Caco-2 (cell line): ENCODE data around the gene ANKRD53. TPM values are rescaled to one million over a fixed set of nuclear protein-coding genes. Genes with fewer than 3 reads are reported as not detected.

Source experiments
- BruUV-seq: library from RNA; stranded (reverse); fragments of 400-500 nt; replicated peaks from 2 replicates; lab custom pipeline; 2021; lab: Mats Ljungman, UMichigan
- CTCF ChIA-PET: fragments of 300-600 bp; sonication (Branson Sonifier 250); formaldehyde crosslinking; loops from one replicate; lab custom pipeline; 2022; ENCODE audit warnings: antibody characterized with exemption; lab: Charles Lee
- POLR2A ChIA-PET: fragments of 300-600 bp; sonication (Branson Sonifier 250); formaldehyde crosslinking; loops from one replicate; lab custom pipeline; 2022; ENCODE audit warnings: antibody characterized with exemption; lab: Charles Lee
- DNase-seq, 2 experiments: peaks; one replicate each; pipeline versions ENCODE4 v3.0.0 to v3.0.0-alpha.2; 2020 to 2022
- H3K27me3 ChIP-seq: replicated peaks from 2 replicates; pipeline ENCODE4 v1.6.0; 2011; ENCODE audit warnings: low read length; ENCODE audit not compliant: control insufficient read depth, insufficient read depth
- H3K36me3 ChIP-seq: 2 replicates; pipeline ENCODE4 v1.5.1; 2011; ENCODE audit warnings: low read length; ENCODE audit not compliant: control insufficient read depth, insufficient read depth
- H3K4me1 ChIP-seq: fragments of 250-450 bp; sonication (Bioruptor Pico); 2 replicates; pipeline ENCODE4 v1.5.1; 2020; ENCODE audit warnings: mild to moderate bottlenecking
- H3K4me3 ChIP-seq: 2 replicates; pipeline ENCODE4 v1.5.1; 2011; ENCODE audit warnings: low read depth, mild to moderate bottlenecking, control low read depth, low read length
- H3K9me3 ChIP-seq: fragments of 250-450 bp; sonication (Bioruptor Pico); 2 replicates; pipeline ENCODE4 v1.5.1; 2020; ENCODE audit warnings: mild to moderate bottlenecking, moderate library complexity
- H3K27ac Mint-ChIP-seq: one replicate; pipeline ENCODE4 v1.8.0; 2022; ENCODE audit warnings: mixed read lengths; ENCODE audit not compliant: unreplicated experiment
- H3K27me3 Mint-ChIP-seq: one replicate; pipeline ENCODE4 v1.8.0; 2022; ENCODE audit warnings: mixed read lengths; ENCODE audit not compliant: insufficient read depth, unreplicated experiment
- H3K36me3 Mint-ChIP-seq: one replicate; pipeline ENCODE4 v1.8.0; 2022; ENCODE audit warnings: mild to moderate bottlenecking, mixed read lengths; ENCODE audit not compliant: insufficient read depth, unreplicated experiment
- H3K4me1 Mint-ChIP-seq: one replicate; pipeline ENCODE4 v1.8.0; 2022; ENCODE audit warnings: low read depth, mixed read lengths; ENCODE audit not compliant: unreplicated experiment
- H3K4me3 Mint-ChIP-seq: one replicate; pipeline ENCODE4 v1.8.0; 2022; ENCODE audit warnings: mild to moderate bottlenecking, moderate library complexity, mixed read lengths; ENCODE audit not compliant: unreplicated experiment
- H3K9me3 Mint-ChIP-seq: one replicate; pipeline ENCODE4 v1.8.0; 2022; ENCODE audit warnings: mixed read lengths; ENCODE audit not compliant: unreplicated experiment
- intact Hi-C: fragments of 100-400 bp; cut with micrococcal nuclease; formaldehyde crosslinking; loops from one replicate; pipeline ENCODE4 v1.10.0; 2022; ENCODE audit not compliant: unreplicated experiment
- total RNA-seq: library from RNA; stranded (reverse); gene quantifications from 2 replicates; pipeline ENCODE4 v1.2.3, GENCODE V29; 2022
- TF ChIP-seq, protein P1 (sequence below), 2 experiments: fragments of 200-600 bp in 1 of 2; IDR thresholded peaks; 1 replicate in 1 of 2; 2 replicates in 1 of 2; pipeline versions ENCODE4 v1.5.1 to v1.8.0; 2011 to 2022; ENCODE audit warnings: antibody characterized with exemption in 1 of 2, control low read depth in 1 of 2, inconsistent platforms in 1 of 2, low read depth in 1 of 2, low read length in 1 of 2, mild to moderate bottlenecking in 1 of 2, moderate library complexity in 1 of 2; ENCODE audit not compliant: insufficient read depth in 1 of 2, severe bottlenecking in 1 of 2, unreplicated experiment in 1 of 2

Gene ANKRD53
- total RNA-seq, 1 experiment from 2014 or later: 0.16 TPM

- CTCF ChIA-PET: no interaction called here
- DNase-seq: peak in 1 of 2 experiments; percentile 30
- intact Hi-C loops: no loop called here
- no peaks in the 10 kb centered on the region for H3K9me3 ChIP-seq
- no peak overlapping the region for H3K4me3 ChIP-seq
- no peaks in the 10 kb centered on the region for H3K4me1 Mint-ChIP-seq
- peaks cover 9% of the 10 kb centered on the region for H3K4me1 ChIP-seq
- TF ChIP-seq, protein P1, sequence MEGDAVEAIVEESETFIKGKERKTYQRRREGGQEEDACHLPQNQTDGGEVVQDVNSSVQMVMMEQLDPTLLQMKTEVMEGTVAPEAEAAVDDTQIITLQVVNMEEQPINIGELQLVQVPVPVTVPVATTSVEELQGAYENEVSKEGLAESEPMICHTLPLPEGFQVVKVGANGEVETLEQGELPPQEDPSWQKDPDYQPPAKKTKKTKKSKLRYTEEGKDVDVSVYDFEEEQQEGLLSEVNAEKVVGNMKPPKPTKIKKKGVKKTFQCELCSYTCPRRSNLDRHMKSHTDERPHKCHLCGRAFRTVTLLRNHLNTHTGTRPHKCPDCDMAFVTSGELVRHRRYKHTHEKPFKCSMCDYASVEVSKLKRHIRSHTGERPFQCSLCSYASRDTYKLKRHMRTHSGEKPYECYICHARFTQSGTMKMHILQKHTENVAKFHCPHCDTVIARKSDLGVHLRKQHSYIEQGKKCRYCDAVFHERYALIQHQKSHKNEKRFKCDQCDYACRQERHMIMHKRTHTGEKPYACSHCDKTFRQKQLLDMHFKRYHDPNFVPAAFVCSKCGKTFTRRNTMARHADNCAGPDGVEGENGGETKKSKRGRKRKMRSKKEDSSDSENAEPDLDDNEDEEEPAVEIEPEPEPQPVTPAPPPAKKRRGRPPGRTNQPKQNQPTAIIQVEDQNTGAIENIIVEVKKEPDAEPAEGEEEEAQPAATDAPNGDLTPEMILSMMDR (IDR thresholded peaks at IDR 0.05; ENCODE audit: insufficient read depth in 1 of 2, low read depth in 1 of 2, low read length in 1 of 2, severe bottlenecking in 1 of 2, unreplicated experiment in 1 of 2): no peak
- H3K36me3 Mint-ChIP-seq: peaks cover 21% of the 10 kb centered on the region
- H3K9me3 Mint-ChIP-seq: no peaks in the 10 kb centered on the region
- POLR2A ChIA-PET: no interaction called here
- H3K27ac Mint-ChIP-seq: no peak overlapping the region
- H3K36me3 ChIP-seq: peaks cover 1% of the 10 kb centered on the region; the same call in 1 of the 2 replicates
- no peaks in the 10 kb centered on the region for H3K27me3 Mint-ChIP-seq
- H3K27me3 ChIP-seq: no peaks in the 10 kb centered on the region
- H3K4me3 Mint-ChIP-seq: no peak overlapping the region
- no TSS peak for BruUV-seq
Observed at GRCh38 chr2:70988726-70989648, 10.6 kb downstream of the ANKRD53 start.

DNA sequence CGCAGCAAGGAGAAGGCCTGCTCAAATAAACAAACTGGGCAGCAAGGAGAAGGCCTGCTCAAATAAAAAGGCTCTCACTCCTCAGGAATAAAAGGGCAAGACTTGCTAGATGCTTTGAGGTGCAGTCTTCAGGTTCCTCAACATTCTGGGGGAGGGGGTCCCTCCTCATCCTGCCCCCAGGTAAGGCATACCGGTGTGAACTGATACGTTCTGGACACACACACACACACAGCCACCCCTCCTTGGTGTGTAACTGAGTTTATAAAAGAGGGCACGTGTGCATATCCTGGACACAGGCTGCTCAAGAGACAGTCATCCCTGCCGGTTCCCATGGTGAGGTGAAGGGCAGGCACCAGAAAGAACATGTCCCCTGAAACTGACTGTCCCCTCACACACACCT lies 11.8 kb downstream of the ANKRD53 start:
- H3K9me3 Mint-ChIP-seq: no peaks in the 10 kb centered on the region
- H3K4me1 Mint-ChIP-seq: no peaks in the 10 kb centered on the region
- no peak overlapping the region for H3K4me3 Mint-ChIP-seq
- POLR2A ChIA-PET: no interaction called here
- Histone ChIP-seq H3K4me1 (peaks cover 9% of the 10 kb centered on the region), H3K9me3 (no peaks in the 10 kb centered on the region), H3K27me3 (no peaks in the 10 kb centered on the region), H3K4me3 (no peak overlapping the region), H3K36me3 (peaks cover 1% of the 10 kb centered on the region; the same call in 1 of the 2 replicates)
- H3K27ac Mint-ChIP-seq: no peak overlapping the region
- BruUV-seq: no TSS peak
- TF ChIP-seq, protein P1 (IDR thresholded peaks at IDR 0.05; ENCODE audit: insufficient read depth in 1 of 2, low read depth in 1 of 2, low read length in 1 of 2, severe bottlenecking in 1 of 2, unreplicated experiment in 1 of 2): no peak
- no peak for DNase-seq
- CTCF ChIA-PET: no interaction called here
- no peaks in the 10 kb centered on the region for H3K27me3 Mint-ChIP-seq
- intact Hi-C loops: no loop called here
- peaks cover 21% of the 10 kb centered on the region for H3K36me3 Mint-ChIP-seq

- H3K27me3 ChIP-seq: no peaks in the 10 kb centered on the region
- no peak for DNase-seq
- CTCF ChIA-PET: no interaction called here
- BruUV-seq: no TSS peak
- H3K4me1 ChIP-seq: peaks cover 13% of the 10 kb centered on the region
- no peak overlapping the region for H3K4me3 Mint-ChIP-seq
- peaks cover 1% of the 10 kb centered on the region; the same call in 1 of the 2 replicates for H3K36me3 ChIP-seq
- intact Hi-C loops: no loop called here
- H3K9me3 Mint-ChIP-seq: no peaks in the 10 kb centered on the region
- TF ChIP-seq, protein P1 (IDR thresholded peaks at IDR 0.05; ENCODE audit: insufficient read depth in 1 of 2, low read depth in 1 of 2, low read length in 1 of 2, severe bottlenecking in 1 of 2, unreplicated experiment in 1 of 2): no peak
- peaks cover 21% of the 10 kb centered on the region for H3K36me3 Mint-ChIP-seq
- no peaks in the 10 kb centered on the region for H3K4me1 Mint-ChIP-seq
- no peak overlapping the region for H3K27ac Mint-ChIP-seq
- no peak overlapping the region for H3K4me3 ChIP-seq
- H3K9me3 ChIP-seq: no peaks in the 10 kb centered on the region
- POLR2A ChIA-PET: no interaction called here
- H3K27me3 Mint-ChIP-seq: no peaks in the 10 kb centered on the region
Observed at GRCh38 chr2:70991142-70991541, 12.7 kb downstream of the ANKRD53 start.
